ENCODE results near the gene BCKDK. TPM values are rescaled to one million over a fixed set of nuclear protein-coding genes. Genes with fewer than 3 reads are reported as not detected.

Gene BCKDK
- total RNA-seq, 2 donors from 2014 or later: 52.0 to 62.3 TPM

DNA sequence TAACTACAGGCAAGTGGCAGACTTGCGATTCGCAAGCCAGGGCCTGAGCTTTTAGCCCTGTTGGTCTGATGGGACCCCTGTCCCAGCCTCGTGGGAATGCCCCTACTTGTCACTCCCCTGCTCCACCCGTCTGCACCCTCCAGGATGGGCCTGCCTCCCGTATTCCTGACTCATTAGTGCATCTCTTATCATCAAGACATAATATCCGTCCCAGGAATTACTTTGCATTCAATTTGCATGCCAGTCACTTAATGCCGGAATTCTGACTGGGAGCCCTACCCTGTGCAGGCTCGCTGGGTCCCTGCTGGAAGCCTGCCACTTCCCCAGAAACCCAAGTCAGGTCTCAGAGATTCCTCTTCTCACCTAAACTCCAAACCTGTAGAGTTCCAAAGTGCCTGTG is 22.8 kb upstream of the BCKDK start:
- TF ChIP-seq, protein P1, sequence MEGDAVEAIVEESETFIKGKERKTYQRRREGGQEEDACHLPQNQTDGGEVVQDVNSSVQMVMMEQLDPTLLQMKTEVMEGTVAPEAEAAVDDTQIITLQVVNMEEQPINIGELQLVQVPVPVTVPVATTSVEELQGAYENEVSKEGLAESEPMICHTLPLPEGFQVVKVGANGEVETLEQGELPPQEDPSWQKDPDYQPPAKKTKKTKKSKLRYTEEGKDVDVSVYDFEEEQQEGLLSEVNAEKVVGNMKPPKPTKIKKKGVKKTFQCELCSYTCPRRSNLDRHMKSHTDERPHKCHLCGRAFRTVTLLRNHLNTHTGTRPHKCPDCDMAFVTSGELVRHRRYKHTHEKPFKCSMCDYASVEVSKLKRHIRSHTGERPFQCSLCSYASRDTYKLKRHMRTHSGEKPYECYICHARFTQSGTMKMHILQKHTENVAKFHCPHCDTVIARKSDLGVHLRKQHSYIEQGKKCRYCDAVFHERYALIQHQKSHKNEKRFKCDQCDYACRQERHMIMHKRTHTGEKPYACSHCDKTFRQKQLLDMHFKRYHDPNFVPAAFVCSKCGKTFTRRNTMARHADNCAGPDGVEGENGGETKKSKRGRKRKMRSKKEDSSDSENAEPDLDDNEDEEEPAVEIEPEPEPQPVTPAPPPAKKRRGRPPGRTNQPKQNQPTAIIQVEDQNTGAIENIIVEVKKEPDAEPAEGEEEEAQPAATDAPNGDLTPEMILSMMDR (IDR thresholded peaks at IDR 0.05): no peak
- H3K9me3 ChIP-seq: no peaks in the 10 kb centered on the region
- H3K36me3 ChIP-seq: peaks cover 38% of the 10 kb centered on the region
- H3K27me3 ChIP-seq: no peaks in the 10 kb centered on the region
- no peak for DNase-seq (ENCODE audit: low spot score)
- peaks cover 0 to 7% of the 10 kb centered on the region in 2 donors for H3K4me1 ChIP-seq
- H3K4me3 ChIP-seq: no peak overlapping the region
- no peak overlapping the region for H3K27ac ChIP-seq

DNA sequence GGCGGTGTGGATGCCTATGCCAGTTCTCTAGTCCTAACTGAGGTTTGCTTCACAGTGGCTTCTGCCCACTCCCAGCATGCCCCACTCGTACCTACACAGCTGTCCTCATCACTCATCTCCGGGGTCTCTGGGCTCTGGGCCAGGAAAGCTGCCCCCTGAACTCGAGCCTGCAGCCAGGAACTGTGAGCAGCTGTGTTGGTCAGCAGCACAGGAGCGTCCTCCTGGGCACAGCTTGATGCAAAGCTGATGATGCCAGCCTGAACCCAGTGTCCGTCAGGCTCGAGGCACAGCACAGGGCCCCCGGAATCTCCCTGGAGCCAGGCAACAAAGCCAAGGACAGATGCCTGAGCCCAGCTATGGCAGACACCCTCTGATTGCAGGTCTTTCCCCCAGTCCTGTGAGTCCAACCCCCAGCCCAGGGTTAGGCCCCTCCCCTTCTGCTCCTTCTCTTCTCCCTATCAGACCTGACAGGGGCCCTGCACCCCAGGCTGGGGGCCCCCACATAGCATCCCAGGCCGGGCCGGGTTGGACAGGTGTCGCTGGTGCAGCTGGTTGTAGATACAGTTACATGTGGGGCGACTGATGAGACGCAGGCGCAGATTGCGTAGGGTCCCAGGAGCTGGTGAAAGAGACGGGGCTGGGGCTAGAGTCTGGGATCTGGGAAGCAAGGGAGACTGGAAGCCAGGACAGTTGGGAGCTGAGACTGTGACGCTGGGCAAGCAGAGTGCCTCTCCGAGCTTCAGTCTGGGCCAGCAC is 22.1 kb upstream of the BCKDK start:
- no peak overlapping the region for H3K27ac ChIP-seq
- H3K27me3 ChIP-seq: no peaks in the 10 kb centered on the region
- no peaks in the 10 kb centered on the region for H3K9me3 ChIP-seq
- no peak for DNase-seq (ENCODE audit: low spot score)
- H3K36me3 ChIP-seq: peaks cover 38% of the 10 kb centered on the region
- H3K4me3 ChIP-seq: no peak overlapping the region
- TF ChIP-seq, protein P1 (IDR thresholded peaks at IDR 0.05): no peak
- peaks cover 0 to 7% of the 10 kb centered on the region in 2 donors for H3K4me1 ChIP-seq

DNA sequence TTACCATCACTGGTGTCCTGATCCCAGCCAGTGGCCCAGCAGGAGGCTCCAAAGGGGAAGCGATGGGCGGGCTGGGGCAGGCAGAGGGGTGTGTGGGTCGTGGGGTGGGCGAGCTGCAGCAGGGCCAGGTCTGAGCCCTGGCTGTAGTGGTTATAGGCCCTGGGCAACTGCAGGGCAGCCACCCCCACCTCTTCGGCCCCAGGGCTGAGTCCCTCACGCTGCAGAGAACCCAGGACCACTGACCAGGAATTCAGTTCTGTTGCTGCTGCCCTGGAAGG is 21.6 kb upstream of the BCKDK start:
- no peaks in the 10 kb centered on the region for H3K9me3 ChIP-seq
- no peak overlapping the region for H3K4me3 ChIP-seq
- peaks cover 37% of the 10 kb centered on the region for H3K36me3 ChIP-seq
- no peaks in the 10 kb centered on the region for H3K27me3 ChIP-seq
- peaks cover 0 to 5% of the 10 kb centered on the region in 2 donors for H3K4me1 ChIP-seq
- no peak for DNase-seq (ENCODE audit: low spot score)
- H3K27ac ChIP-seq: no peak overlapping the region
- TF ChIP-seq, protein P1 (IDR thresholded peaks at IDR 0.05): no peak

DNA sequence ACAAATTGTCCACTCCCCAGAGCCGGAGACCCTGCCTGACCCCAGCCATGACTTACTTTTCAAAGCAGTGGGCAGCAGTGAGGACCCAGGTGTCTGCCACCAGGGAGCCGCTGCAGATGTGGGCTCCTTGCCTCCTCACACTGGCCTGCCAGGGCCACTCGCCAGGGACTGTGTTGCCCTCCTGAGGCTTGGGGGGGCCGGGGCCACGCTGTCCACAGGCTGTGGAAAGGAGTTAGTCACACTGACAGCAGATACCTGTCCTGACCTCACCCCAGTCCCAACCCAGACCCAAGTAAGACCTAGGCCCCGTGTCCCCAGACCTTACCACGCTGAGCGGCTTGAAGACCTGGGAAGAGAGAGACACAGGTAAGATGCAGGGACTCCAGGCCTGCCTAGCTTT is 20.7 kb upstream of the BCKDK start:
- Histone ChIP-seq H3K36me3 (peaks cover 33% of the 10 kb centered on the region), H3K4me1 (no peaks in the 10 kb centered on the region), H3K9me3 (no peaks in the 10 kb centered on the region), H3K4me3 (no peak overlapping the region), H3K27ac (no peak overlapping the region), H3K27me3 (no peaks in the 10 kb centered on the region)
- TF ChIP-seq, protein P1 (IDR thresholded peaks at IDR 0.05): no peak
- DNase-seq (ENCODE audit: low spot score): no peak

DNA sequence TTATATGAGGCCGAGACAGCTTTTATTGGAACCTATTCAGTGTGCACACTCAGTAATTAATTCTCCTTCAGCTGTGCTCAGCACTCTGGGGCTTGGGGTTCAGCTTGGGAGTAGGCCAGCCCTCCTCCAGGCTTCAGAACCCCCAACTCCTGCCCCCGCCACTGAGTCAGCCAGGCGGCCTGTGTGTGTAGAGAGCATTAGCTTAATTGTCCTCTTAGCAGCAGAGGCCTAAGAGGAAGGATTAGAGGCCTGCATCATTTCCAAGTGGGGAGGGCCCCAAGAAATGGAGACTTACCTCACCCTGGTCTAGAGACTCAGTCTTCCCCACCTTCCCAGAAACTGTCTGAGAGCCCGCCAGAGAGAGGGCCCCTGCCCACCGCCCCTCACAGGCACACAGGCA is 20.2 kb upstream of the BCKDK start:
- TF ChIP-seq, protein P1 (IDR thresholded peaks at IDR 0.05): no peak
- no peaks in the 10 kb centered on the region for H3K9me3 ChIP-seq
- no peaks in the 10 kb centered on the region for H3K27me3 ChIP-seq
- H3K27ac ChIP-seq: no peak overlapping the region
- DNase-seq (ENCODE audit: low spot score): no peak
- H3K36me3 ChIP-seq: peaks cover 28% of the 10 kb centered on the region
- peaks cover 0 to 4% of the 10 kb centered on the region in 2 donors for H3K4me1 ChIP-seq
- no peak overlapping the region for H3K4me3 ChIP-seq
